ENCODE data around the gene C16orf78.

Gene C16orf78

GRCh38 chr16:49398761-49399160, 25.2 kb downstream of the C16orf78 start:
- no peak for DNase-seq

GRCh38 chr16:49399594-49400364, 26.2 kb downstream of the C16orf78 start:
- DNase-seq = no peak

- DNase-seq = no peak
Observed at GRCh38 chr16:49400611-49401010, 27.0 kb downstream of the C16orf78 start.

- no peak for DNase-seq
Observed at GRCh38 chr16:49405123-49405522, 31.5 kb downstream of the C16orf78 start.

- no peak for DNase-seq
Observed at GRCh38 chr16:49405530-49405929, 31.9 kb downstream of the C16orf78 start.

GRCh38 chr16:49407873-49408550, 34.4 kb downstream of the C16orf78 start:
- DNase-seq = peak; percentile 17 to 50 (median 25)

- DNase-seq = no peak
Observed at GRCh38 chr16:49409121-49409520, 35.5 kb downstream of the C16orf78 start.

- no peak for DNase-seq
Observed at GRCh38 chr16:49410226-49410625, 36.6 kb downstream of the C16orf78 start.

GRCh38 chr16:49411121-49411970, 37.7 kb downstream of the C16orf78 start:
- no peak for DNase-seq

- no peak for DNase-seq
Observed at GRCh38 chr16:49414671-49415070, 41.1 kb downstream of the C16orf78 start.

GRCh38 chr16:49415083-49415482, 41.5 kb downstream of the C16orf78 start:
- DNase-seq = no peak

GRCh38 chr16:49416001-49416675, 42.5 kb downstream of the C16orf78 start:
- DNase-seq = no peak

- DNase-seq = no peak
Observed at GRCh38 chr16:49417354-49417753, 43.8 kb downstream of the C16orf78 start.

- no peak for DNase-seq
Observed at GRCh38 chr16:49419006-49419405, 45.4 kb downstream of the C16orf78 start.

- DNase-seq = no peak
Observed at GRCh38 chr16:49419862-49420261, 46.3 kb downstream of the C16orf78 start.

- DNase-seq = no peak
Observed at GRCh38 chr16:49422896-49423295, 49.3 kb downstream of the C16orf78 start.

GRCh38 chr16:49424961-49425360, 51.4 kb downstream of the C16orf78 start:
- DNase-seq = no peak

- no peak for DNase-seq
Observed at GRCh38 chr16:49427771-49428170, 54.2 kb downstream of the C16orf78 start.

GRCh38 chr16:49428808-49429207, 55.2 kb downstream of the C16orf78 start:
- no peak for DNase-seq

- DNase-seq = no peak
Observed at GRCh38 chr16:49431040-49431439, 57.4 kb downstream of the C16orf78 start.

- no peak for DNase-seq
Observed at GRCh38 chr16:49431591-49432290, 58.1 kb downstream of the C16orf78 start.

- DNase-seq = no peak
Observed at GRCh38 chr16:49434733-49435132, 61.1 kb downstream of the C16orf78 start.

All from T-helper 2 cell (primary cell).